GM11168 (cell line): Measurements from ENCODE around the gene ZNF554.

ENCODE experiments used
- in situ Hi-C: fragments of 300-500 bp; cut with MboI; formaldehyde crosslinking; loops from one replicate; pipeline ENCODE4 v1.12.0; 2022; ENCODE audit warnings: low sequenced_read_pairs; ENCODE audit not compliant: unreplicated experiment

Gene ZNF554

GRCh38 chr19:2819540-2820111 lies at the start of gene ZNF554:
ZNF554 (plus strand) TSS chr19:2819868; CDS start chr19:2820072, 204 bp downstream.
- in situ Hi-C loops: no loop called here

GRCh38 chr19:2770055-2771013 lies 49.3 kb upstream of the ZNF554 start:
- in situ Hi-C loops: loop anchor here (25.0 kb wide), 1 partner anchor 308 kb away; the partner anchor contains the start of gene LMNB2

DNA sequence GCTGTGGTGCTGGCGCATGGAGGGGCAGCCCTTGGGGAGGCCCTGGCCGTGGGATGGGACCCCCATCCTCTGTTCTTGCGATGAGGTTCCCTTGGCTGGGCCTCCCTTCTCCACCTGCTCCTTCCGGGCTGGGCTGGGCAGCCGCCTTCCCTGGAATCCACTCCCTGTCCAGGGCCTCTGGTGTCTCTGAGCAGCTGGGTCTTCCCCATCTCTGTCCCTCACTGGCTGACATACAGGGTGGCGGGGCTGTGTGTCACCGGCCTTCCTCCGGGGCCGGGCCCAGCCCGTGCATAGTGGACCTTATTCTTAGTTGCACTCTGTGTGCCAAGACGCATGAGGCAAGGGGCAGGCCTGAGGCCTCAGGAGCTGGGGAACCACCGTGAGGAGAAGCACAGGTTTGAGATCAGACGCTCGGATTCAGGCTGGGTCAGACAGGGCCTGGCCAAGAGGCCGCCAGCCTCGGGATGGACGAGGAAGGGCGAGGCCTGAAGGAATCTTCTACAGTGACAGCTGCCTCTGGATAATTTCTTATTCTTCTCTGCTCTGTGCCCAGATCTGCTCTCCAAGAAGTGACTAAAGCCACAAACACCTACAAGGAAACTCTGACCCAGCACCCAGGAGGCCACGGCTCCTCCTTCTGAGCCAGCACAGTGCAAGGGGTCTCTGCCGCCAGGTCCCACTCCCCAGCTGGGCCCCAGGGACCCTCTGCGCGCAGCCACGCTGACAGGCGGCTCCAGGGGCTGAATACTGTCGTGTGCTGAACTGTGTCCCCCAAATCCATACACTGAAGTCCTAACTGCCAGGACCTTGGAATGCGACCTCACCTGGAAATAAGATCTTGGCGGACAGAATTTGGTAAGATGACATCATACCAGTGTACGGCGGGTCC lies 47.6 kb upstream of the ZNF554 start:
- in situ Hi-C loops: loop anchor here (25.0 kb wide), 1 partner anchor 310 kb away; the partner anchor contains the start of gene LMNB2

- in situ Hi-C loops: loop anchor here (25.0 kb wide), 1 partner anchor 312 kb away; the partner anchor contains the start of gene LMNB2
Observed at GRCh38 chr19:2774083-2774679, 45.5 kb upstream of the ZNF554 start.

DNA sequence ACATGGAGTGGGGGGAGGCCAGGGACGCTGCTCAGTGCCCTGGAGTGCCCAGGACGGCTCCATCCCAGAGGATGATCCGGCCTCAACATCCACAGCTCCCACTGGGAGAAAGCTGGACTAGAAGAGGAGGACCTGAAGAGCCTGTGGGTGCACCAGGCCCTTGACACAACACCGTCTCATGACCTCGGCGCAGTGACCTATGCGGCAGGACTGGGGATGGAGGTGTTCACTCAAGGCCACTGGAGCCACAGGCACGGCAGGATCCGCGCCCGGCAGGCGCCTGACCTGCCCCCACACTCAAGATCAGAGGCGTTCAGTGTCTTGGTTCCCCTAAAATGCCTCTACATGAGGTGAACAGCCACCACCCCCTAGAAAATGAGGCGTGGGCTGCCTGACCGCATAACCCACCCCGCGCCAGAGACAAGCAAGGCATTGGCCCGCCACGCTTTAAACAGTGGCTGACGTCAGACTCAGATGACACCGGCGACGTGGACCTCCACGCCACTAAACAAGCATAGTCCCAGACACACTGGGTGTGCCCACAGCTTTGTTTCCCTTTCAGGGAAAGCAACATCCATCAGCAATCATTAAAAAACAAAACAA lies 44.6 kb upstream of the ZNF554 start:
- in situ Hi-C loops: loop anchor here (25.0 kb wide), 1 partner anchor 313 kb away; the partner anchor contains the start of gene LMNB2

- in situ Hi-C loops: no loop called here
Observed at GRCh38 chr19:2775556-2776430, 43.9 kb upstream of the ZNF554 start.

DNA sequence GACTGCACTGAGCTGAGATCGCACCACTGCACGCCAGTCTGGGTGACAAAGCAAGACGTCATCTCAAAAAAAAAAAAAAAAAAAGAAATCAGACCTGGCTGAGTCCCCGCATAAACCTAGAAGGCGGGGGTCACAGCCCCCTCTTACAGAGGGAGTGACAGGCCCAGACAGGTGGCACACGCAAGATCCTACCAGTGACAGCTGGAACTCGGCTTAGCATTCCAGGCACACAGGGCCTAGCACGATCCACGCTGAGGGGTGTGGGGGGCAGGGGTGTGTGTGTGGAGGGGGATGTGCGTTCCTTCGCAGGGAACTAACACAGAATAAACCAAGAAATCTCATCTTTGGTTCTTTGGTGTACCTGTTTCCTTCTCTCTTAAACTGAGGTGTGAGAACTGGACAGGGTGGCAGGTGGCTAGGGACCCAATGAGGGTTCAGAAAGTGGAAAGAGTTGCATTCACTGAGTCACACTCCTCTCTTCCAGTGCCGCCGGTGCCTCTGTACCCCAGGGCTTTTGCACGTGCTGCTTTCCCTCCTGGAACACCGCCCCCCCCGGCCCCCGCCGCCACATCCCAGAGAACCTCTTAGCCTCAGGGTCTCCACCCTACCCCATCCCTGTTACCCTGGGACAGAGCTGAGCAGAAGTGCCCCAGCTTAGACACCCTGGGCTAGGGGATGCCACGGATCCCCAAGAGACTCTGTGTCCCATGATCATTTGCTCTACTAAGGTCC lies 41.5 kb upstream of the ZNF554 start:
- in situ Hi-C loops: no loop called here

DNA sequence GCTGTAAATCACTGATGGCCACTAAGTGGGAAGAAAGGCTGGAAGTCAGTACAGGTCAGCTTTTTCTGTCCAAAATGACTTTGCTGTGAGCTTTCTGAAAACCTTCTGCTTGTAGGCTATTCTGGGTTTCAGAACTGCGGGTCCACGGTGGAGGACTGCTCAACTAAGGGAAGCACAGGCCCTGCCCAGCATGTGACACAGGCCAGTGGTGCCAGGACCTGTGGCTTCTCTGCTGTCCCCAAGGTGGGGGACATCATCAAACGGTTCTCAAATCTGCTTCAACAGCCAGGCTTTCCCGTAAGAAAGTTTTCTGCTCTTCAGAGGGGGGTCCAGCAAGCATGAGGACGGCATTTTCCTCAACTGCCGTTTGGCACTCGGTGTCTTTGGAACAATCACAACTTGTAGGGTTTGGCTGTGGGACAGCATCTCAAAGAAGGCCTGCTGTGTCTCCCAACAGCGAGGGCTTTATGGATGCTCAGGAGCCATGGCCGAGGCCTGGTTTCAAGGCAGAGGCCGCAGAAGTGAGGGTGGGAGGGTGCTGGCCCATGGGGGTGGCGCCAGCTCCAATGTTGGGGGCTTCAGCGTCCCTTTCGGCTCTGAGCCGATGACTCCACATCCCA lies 40.4 kb upstream of the ZNF554 start:
- in situ Hi-C loops: no loop called here

DNA sequence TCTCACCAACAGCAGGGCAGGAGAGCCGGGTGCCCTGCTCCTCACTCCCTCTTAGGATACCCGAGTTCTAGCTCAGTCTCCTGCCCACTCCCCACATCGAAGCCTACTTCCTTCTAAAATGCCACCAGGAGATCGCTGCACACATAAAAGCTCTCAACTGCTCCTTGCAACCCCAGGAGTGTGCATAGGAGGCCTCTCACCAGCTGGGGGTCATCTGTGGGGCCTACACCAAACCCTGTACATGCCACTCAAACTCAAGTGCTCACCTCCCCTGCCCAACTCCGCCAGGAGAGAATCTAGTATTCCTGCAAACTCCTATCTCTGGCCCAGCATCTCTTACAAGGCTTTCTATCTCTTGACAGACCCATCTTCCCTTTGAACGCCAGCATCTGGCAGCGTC lies 39.4 kb upstream of the ZNF554 start:
- in situ Hi-C loops: no loop called here

DNA sequence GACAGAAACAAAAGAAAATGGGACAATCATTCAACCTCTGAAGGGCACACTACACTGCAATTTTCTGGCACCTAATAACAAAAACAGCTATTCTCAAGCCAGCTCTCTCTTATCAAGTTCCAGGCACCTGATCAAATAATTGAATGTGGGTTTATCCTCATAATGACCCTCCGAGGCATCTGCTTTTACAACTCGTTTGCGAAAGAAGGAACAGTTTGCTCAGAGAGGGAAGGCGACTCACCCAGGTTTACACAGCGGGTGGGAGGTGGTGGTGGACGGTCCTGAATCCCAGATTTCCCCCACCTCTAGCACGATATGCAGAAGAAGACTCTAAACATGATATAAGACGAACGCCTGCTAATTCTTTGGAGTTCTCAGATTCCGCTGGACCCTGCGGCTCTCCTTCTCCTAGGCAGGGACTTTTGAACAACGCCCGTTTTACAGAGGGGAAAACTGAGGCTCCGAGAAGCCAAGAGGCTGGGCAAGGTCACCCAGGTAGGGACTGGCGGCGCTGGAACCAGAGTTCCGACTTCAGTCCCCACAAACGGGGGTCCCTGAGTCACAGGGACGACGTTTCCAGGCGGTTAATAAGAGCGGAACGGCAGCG lies 37.2 kb upstream of the ZNF554 start:
- in situ Hi-C loops: no loop called here

- in situ Hi-C loops: no loop called here
Observed at GRCh38 chr19:2782936-2783780, 36.5 kb upstream of the ZNF554 start, which contains the start of gene SGTA. SGTA (minus strand) TSS chr19:2783273; CDS start chr19:2769068, 14,205 bp downstream.

GRCh38 chr19:2783781-2784145 lies 35.9 kb upstream of the ZNF554 start:
- in situ Hi-C loops: no loop called here

- in situ Hi-C loops: no loop called here
Observed at GRCh38 chr19:2785244-2785997, 34.2 kb upstream of the ZNF554 start, which contains the start of gene THOP1. THOP1 (plus strand) TSS chr19:2785503; CDS start chr19:2785663, 160 bp downstream.

- in situ Hi-C loops: no loop called here
Observed at GRCh38 chr19:2787115-2787514, 32.6 kb upstream of the ZNF554 start.

DNA sequence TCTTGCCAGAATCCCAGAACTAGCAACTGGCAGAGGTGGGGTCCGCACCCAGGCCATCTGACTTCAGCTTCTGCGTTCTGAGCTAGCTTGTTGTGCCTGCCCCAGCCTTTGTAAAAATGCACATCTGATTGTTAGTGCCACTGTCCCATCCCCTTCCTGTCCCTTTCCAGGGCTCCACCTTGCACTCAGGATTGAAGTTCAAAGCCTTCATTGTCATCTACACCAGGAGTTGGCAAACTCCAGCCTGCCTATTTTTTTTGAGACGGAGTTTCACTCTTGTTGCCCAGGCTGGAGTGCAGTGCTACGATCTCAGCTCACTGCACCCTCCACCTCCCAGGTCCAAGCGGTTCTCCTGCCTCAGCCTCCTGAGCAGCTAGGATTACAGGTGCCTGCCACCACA lies 31.4 kb upstream of the ZNF554 start:
- in situ Hi-C loops: no loop called here
